HL-60 (cell line): ENCODE measurements around the gene ARHGEF16.

Experiments
- DNase-seq, 2 experiments: peaks; one replicate each; pipeline ENCODE4 v3.0.0-alpha.2; 2010 to 2020; ENCODE audit warnings: low read depth in 1 of 2, low spot score in 1 of 2
- H3K27ac ChIP-seq: fragments of 250-450 bp; sonication (Bioruptor Pico); replicated peaks from 2 replicates; pipeline ENCODE4 v1.5.1; 2020; ENCODE audit warnings: mild to moderate bottlenecking, moderate library complexity
- H3K27me3 ChIP-seq: fragments of 250-450 bp; sonication (Bioruptor Pico); 2 replicates; pipeline ENCODE4 v1.5.1; 2021; ENCODE audit warnings: mild to moderate bottlenecking, moderate library complexity; ENCODE audit not compliant: insufficient read depth, poor library complexity, severe bottlenecking
- H3K4me3 ChIP-seq: replicated peaks from 2 replicates; pipeline ENCODE4 v1.5.1; 2011; ENCODE audit warnings: mild to moderate bottlenecking, control low read depth, low read length; ENCODE audit not compliant: insufficient read depth
- CTCF ChIP-seq: IDR thresholded peaks from one replicate; pipeline ENCODE4 v1.5.1; 2011; ENCODE audit warnings: low read length, control low read depth, inconsistent platforms; ENCODE audit not compliant: insufficient read depth
- GABPA ChIP-seq: IDR thresholded peaks from 2 replicates; pipeline ENCODE4 v1.6.1; 2012; ENCODE audit warnings: low read depth
- POLR2AphosphoS5 ChIP-seq: IDR thresholded peaks from 2 replicates; pipeline ENCODE4 v1.6.1; 2012; ENCODE audit warnings: low read depth
- REST ChIP-seq: IDR thresholded peaks from 2 replicates; pipeline ENCODE4 v1.6.1; 2012; ENCODE audit warnings: low read depth; ENCODE audit not compliant: insufficient replicate concordance
- SPI1 ChIP-seq: IDR thresholded peaks from 2 replicates; pipeline ENCODE4 v1.6.1; 2012; ENCODE audit warnings: low read depth, mild to moderate bottlenecking, borderline replicate concordance

The ARHGEF16 gene

GRCh38 chr1:3502641-3503524, 48.4 kb downstream of the ARHGEF16 start:
- TF ChIP-seq GABPA (no peak), REST (no peak), SPI1 (no peak), CTCF (no peak), POLR2AphosphoS5 (no peak)
- no peak overlapping the region for H3K4me3 ChIP-seq
- no peaks in the 10 kb centered on the region for H3K27me3 ChIP-seq
- no peak for DNase-seq
- no peak overlapping the region for H3K27ac ChIP-seq

- Histone ChIP-seq H3K27me3 (no peaks in the 10 kb centered on the region), H3K27ac (no peak overlapping the region)
- TF ChIP-seq REST (no peak), GABPA (no peak), POLR2AphosphoS5 (no peak)
These were observed 49.0 kb downstream of the ARHGEF16 start for GRCh38 chr1:3503525-3503886.

DNA sequence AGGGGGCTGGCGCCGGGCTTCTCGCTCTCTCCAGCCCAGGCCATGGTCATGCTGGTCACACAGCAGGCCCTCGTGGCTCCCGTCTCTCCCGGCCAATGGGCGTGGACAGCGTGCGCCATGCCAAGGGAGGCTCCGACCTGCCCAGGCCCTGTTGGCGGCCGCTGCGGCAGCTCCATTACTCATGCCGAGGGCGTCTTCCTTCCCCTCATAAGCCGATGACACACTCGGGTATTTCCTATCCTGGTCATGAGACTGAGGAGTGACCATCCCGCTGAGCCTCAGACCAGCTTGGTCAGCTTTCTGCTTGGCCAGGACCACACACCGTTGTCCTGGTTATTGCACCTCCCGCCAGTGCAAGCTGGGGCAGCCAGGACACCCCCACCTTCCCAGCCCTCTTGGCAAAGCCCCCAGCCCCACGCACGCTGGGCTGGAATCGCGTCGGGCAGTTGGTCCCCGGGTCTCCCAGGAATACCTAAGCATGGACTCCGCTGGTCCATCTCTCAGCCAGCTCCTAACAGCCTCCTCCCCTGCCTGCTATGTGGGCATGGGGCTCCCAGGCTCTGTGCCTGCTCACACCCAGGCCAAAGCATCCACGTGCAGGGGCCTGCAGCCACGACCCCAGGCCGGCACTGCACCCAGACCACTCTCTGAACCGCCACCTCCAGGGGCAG, 49.8 kb downstream of the ARHGEF16 start:
- H3K27me3 ChIP-seq, result no peaks in the 10 kb centered on the region
- DNase-seq, result no peak
- TF ChIP-seq SPI1 (no peak), CTCF (no peak), GABPA (no peak), REST (no peak), POLR2AphosphoS5 (no peak)
- H3K27ac ChIP-seq, result no peak overlapping the region
- no peak overlapping the region for H3K4me3 ChIP-seq

More at GRCh38 chr1:3503525-3503886, 49.0 kb downstream of the ARHGEF16 start:
- DNase-seq, result no peak
- H3K4me3 ChIP-seq, result no peak overlapping the region
